Peyer's patch (tissue), 4 donors: ENCODE data around the gene NAT10. TPM values are rescaled to one million over a fixed set of nuclear protein-coding genes. Genes with fewer than 3 reads are reported as not detected.

Experiments
- small RNA-seq, 2 donors: library from RNA; depleted of rRNA; stranded (forward); fragments of <200 nt; gene quantifications; one replicate each; pipeline ENCODE3, GENCODE V24; 2016
- total RNA-seq, 4 donors: library from RNA; depleted of rRNA; stranded (reverse); fragments of >200 nt; gene quantifications; one replicate each; pipeline ENCODE4 v1.1.0, GENCODE V29; 2016

NAT10 gene
- total RNA-seq, 4 donors from 2014 or later, result 13.3 to 56.9 (median 24.2) TPM

Small RNA genes lying within 50 kb of the gene (small RNA-seq; reads per million reads assigned to genes)
- gene RF00019, result 0 reads per million in 2 donors

Other genes with a start within 250 kb of the NAT10 start
- gene LMO2, start 213.6 kb upstream of the NAT10 start, total RNA-seq, result 1 to 10 TPM; 5.1 to 9.1 (median 7.2) TPM
- gene CAPRIN1, start 53.9 kb upstream of the NAT10 start, total RNA-seq, result 100 to 1,000 TPM; 107 to 158 (median 142) TPM